ENCODE measurements around the gene CCL16. TPM values are rescaled to one million over a fixed set of nuclear protein-coding genes. Genes with fewer than 3 reads are reported as not detected.

Gene CCL16
- polyA plus RNA-seq, 2 of the 4 experiments (the other 2 are of a cell fraction) = not detected

GRCh38 chr17:35972945-35973332 lies 8.4 kb downstream of the CCL16 start:
- Histone ChIP-seq H3K4me2 (no peak overlapping the region), H3K9me3 (no peaks in the 10 kb centered on the region), H3K4me1 (peaks cover 9% of the 10 kb centered on the region; the same call in 1 of the 3 replicates), H3K27ac (no peak overlapping the region), H3K4me3 (no peak overlapping the region)
- POLR2A ChIA-PET = no interaction called here
- DNase-seq (ENCODE audit: low read depth in 1 of 2, low spot score in 1 of 2) = no peak
- no peak for FAIRE-seq
- CTCF ChIA-PET = interaction anchor here (1.3 to 12.1 kb wide), 4 partner anchors 25 to 510 kb away, joined by 4 to 271 read pairs (median 12); no protein-coding TSS in a partner anchor
- WGBS (ENCODE audit: missing lambda C conversion rate) = 72% methylated on average over 4 of the region's 4 CpGs
- no peak for ATAC-seq
- TF ChIP-seq HDAC2 (IDR thresholded peaks at IDR 0.05) (no peak), USF2 (IDR thresholded peaks at IDR 0.05) (no peak), ZC3H11A (IDR thresholded peaks at IDR 0.05) (no peak), HOXB5 (CRISPR knock-in tag; IDR thresholded peaks at IDR 0.05) (no peak), SREBF2 (IDR thresholded peaks at IDR 0.05) (no peak), MAFK (IDR thresholded peaks at IDR 0.05; ENCODE audit: partially characterized antibody) (no peak), HES2 (IDR thresholded peaks at IDR 0.05) (no peak), EHF (CRISPR knock-in tag; IDR thresholded peaks at IDR 0.05) (no peak), TP53 (CRISPR knock-in tag; IDR thresholded peaks at IDR 0.05) (no peak), JUN (IDR thresholded peaks at IDR 0.05) (no peak), CEBPB (IDR thresholded peaks at IDR 0.05) (no peak), ZSCAN20 (CRISPR knock-in tag; IDR thresholded peaks at IDR 0.05) (no peak), TFCP2L1 (CRISPR knock-in tag; IDR thresholded peaks at IDR 0.05) (no peak), CBX8 (IDR thresholded peaks at IDR 0.05) (no peak), EP300 (IDR thresholded peaks at IDR 0.05) (no peak), NR3C1 (IDR thresholded peaks at IDR 0.05) (no peak), ZFP36 (IDR thresholded peaks at IDR 0.05; ENCODE audit: borderline replicate concordance, partially characterized antibody) (no peak), GATA3 (IDR thresholded peaks at IDR 0.05; ENCODE audit: borderline replicate concordance) (no peak)

- TF ChIP-seq EHMT2 (IDR thresholded peaks at IDR 0.05; ENCODE audit: low read depth) (no peak), CBX2 (IDR thresholded peaks at IDR 0.05; ENCODE audit: borderline replicate concordance, low read depth) (no peak), NFE2L2 (conservative IDR thresholded peaks at IDR 0.05; ENCODE audit: low read length) (no peak), EHF (CRISPR knock-in tag; IDR thresholded peaks at IDR 0.05) (no peak), HOXA7 (CRISPR knock-in tag; IDR thresholded peaks at IDR 0.05) (no peak), JUNB (IDR thresholded peaks at IDR 0.05) (no peak), HES2 (IDR thresholded peaks at IDR 0.05) (no peak), E2F6 (IDR thresholded peaks at IDR 0.05; ENCODE audit: borderline replicate concordance, low read depth) (no peak), CTCF (IDR thresholded peaks at IDR 0.05) (no peak), RCOR1 (IDR thresholded peaks at IDR 0.05; ENCODE audit: low read depth, low read length) (no peak), ZSCAN20 (CRISPR knock-in tag; IDR thresholded peaks at IDR 0.05) (no peak), CBX8 (IDR thresholded peaks at IDR 0.05) (no peak), REST (IDR thresholded peaks at IDR 0.05) (no peak), ATOH8 (CRISPR knock-in tag; IDR thresholded peaks at IDR 0.05; ENCODE audit: low read depth) (no peak)
- no peak for ATAC-seq
- peaks cover 9% of the 10 kb centered on the region; the same call in 1 of the 3 replicates for H3K4me1 ChIP-seq
Observed at GRCh38 chr17:35972535-35972934, 8.8 kb downstream of the CCL16 start.

More at GRCh38 chr17:35972535-35972934, 8.8 kb downstream of the CCL16 start:
- no peak for FAIRE-seq
- no peak overlapping the region for H3K4me2 ChIP-seq
- DNase-seq (ENCODE audit: low read depth in 1 of 2, low spot score in 1 of 2) = no peak
- H3K9me3 ChIP-seq = no peaks in the 10 kb centered on the region
- ChIA-PET CTCF (interaction anchor here (1.5 to 12.1 kb wide), 6 partner anchors 9 to 511 kb away, joined by 3 to 271 read pairs (median 6); partner anchors contain the start of gene CCL16), POLR2A (no interaction called here)
- no peak overlapping the region for H3K27ac ChIP-seq
- no peak overlapping the region for H3K4me3 ChIP-seq
- WGBS (ENCODE audit: missing lambda C conversion rate) = 68% methylated on average over 6 of the region's 6 CpGs

All from A549 (cell line).